HPDE6-E6E7 (cell line): Measurements from ENCODE around the gene MOBP.
"Not testable (repeated sequence)": the region's sequence is repeated elsewhere in the genome, so short reads cannot be mapped to it uniquely, and the experiment has no call there.

ENCODE experiments used
- DNase-seq: peaks from one replicate; pipeline ENCODE4 v3.0.0; 2011; ENCODE audit warnings: missing footprints; ENCODE audit errors: extremely low spot score

The MOBP gene

GRCh38 chr3:39449796-39450195 is 17.7 kb upstream of the MOBP start:
- DNase-seq = no peak

- DNase-seq = no peak
Measured at GRCh38 chr3:39453134-39453533, 14.3 kb upstream of the MOBP start.

GRCh38 chr3:39453872-39454271 is 13.6 kb upstream of the MOBP start:
- not testable (repeated sequence) for DNase-seq

- DNase-seq = no peak
Measured at GRCh38 chr3:39454591-39455217, 12.8 kb upstream of the MOBP start.

- DNase-seq = no peak
Measured at GRCh38 chr3:39456159-39456558, 11.3 kb upstream of the MOBP start.

GRCh38 chr3:39457361-39457760 is 10.1 kb upstream of the MOBP start:
- no peak for DNase-seq

GRCh38 chr3:39458579-39458978 is 8.9 kb upstream of the MOBP start:
- not testable (repeated sequence) for DNase-seq

GRCh38 chr3:39460677-39461076 is 6.8 kb upstream of the MOBP start:
- no peak for DNase-seq

- no peak for DNase-seq
Measured at GRCh38 chr3:39463269-39463668, 4.2 kb upstream of the MOBP start.

- DNase-seq = no peak
Measured at GRCh38 chr3:39466988-39467387, 492 bp upstream of the MOBP start.

GRCh38 chr3:39468108-39468436 is 592 bp downstream of the MOBP start:
- DNase-seq = no peak

- DNase-seq = no peak
Measured at GRCh38 chr3:39469258-39469657, 1.8 kb downstream of the MOBP start.

- no peak for DNase-seq
Measured at GRCh38 chr3:39469945-39470344, 2.5 kb downstream of the MOBP start.

- DNase-seq = no peak
Measured at GRCh38 chr3:39471652-39472051, 4.2 kb downstream of the MOBP start.

- no peak for DNase-seq
Measured at GRCh38 chr3:39473452-39474125, 6.1 kb downstream of the MOBP start.

GRCh38 chr3:39474126-39474515 is 6.6 kb downstream of the MOBP start:
- DNase-seq = no peak

- DNase-seq = no peak
Measured at GRCh38 chr3:39476783-39477182, 9.3 kb downstream of the MOBP start.

- no peak for DNase-seq
Measured at GRCh38 chr3:39478226-39478625, 10.7 kb downstream of the MOBP start.

GRCh38 chr3:39479701-39480414 is 12.4 kb downstream of the MOBP start:
- DNase-seq = no peak

- DNase-seq = no peak
Measured at GRCh38 chr3:39485547-39485946, 18.1 kb downstream of the MOBP start.

- DNase-seq = no peak
Measured at GRCh38 chr3:39491014-39491413, 23.5 kb downstream of the MOBP start.

GRCh38 chr3:39491733-39492350 is 24.4 kb downstream of the MOBP start:
- DNase-seq = no peak

GRCh38 chr3:39494781-39495180 is 27.3 kb downstream of the MOBP start:
- no peak for DNase-seq
